Neural cell (in vitro differentiated cells): ENCODE measurements around the gene CXCR3. TPM values are rescaled to one million over a fixed set of nuclear protein-coding genes. Genes with fewer than 3 reads are reported as not detected.
"Not testable (repeated sequence)": the region's sequence is repeated elsewhere in the genome, so short reads cannot be mapped to it uniquely, and the experiment has no call there.

Experiments used
- H2AFZ ChIP-seq: fragments of 200-600, 300-800 bp; sonication (generic), shearing (Covaris generic); 2 replicates; pipeline ENCODE4 v1.6.0; 2014; ENCODE audit warnings: low read depth, mild to moderate bottlenecking, antibody characterized with exemption, low read length, moderate library complexity
- H3F3A ChIP-seq: fragments of 200-600 bp; shearing (Covaris generic); 2 replicates; pipeline ENCODE4 v1.6.1; 2016; ENCODE audit warnings: mild to moderate bottlenecking, moderate library complexity, mixed read lengths, antibody characterized with exemption, low read length; ENCODE audit not compliant: insufficient read depth, poor library complexity, severe bottlenecking
- H3K27ac ChIP-seq: fragments of 200-600, 300-800 bp; sonication (generic), shearing (Covaris generic); 2 replicates; pipeline ENCODE4 v1.5.1; 2014; ENCODE audit warnings: mild to moderate bottlenecking, low read length, moderate library complexity
- H3K27me3 ChIP-seq: fragments of 300-800, 200-600 bp; sonication (generic), shearing (Covaris generic); 2 replicates; pipeline ENCODE4 v1.6.0; 2014; ENCODE audit warnings: mild to moderate bottlenecking, low read depth, low read length, moderate library complexity; ENCODE audit not compliant: insufficient read depth
- H3K36me3 ChIP-seq: fragments of 300-800, 200-600 bp; sonication (generic), shearing (Covaris generic); 2 replicates; pipeline ENCODE4 v1.5.1; 2014; ENCODE audit warnings: mild to moderate bottlenecking, antibody characterized with exemption, low read length, moderate library complexity; ENCODE audit not compliant: insufficient read depth
- H3K4me2 ChIP-seq: fragments of 300-800, 200-600 bp; sonication (generic), shearing (Covaris generic); 2 replicates; pipeline ENCODE4 v1.6.0; 2014; ENCODE audit warnings: mild to moderate bottlenecking, low read length
- H3K4me3 ChIP-seq: fragments of 300-800, 200-600 bp; sonication (generic), shearing (Covaris generic); 2 replicates; pipeline ENCODE4 v1.5.1; 2014; ENCODE audit warnings: mild to moderate bottlenecking, low read length, moderate library complexity
- H3K79me2 ChIP-seq: fragments of 200-600 bp; shearing (Covaris generic); replicated peaks from 2 replicates; pipeline ENCODE4 v1.6.0; 2014; ENCODE audit warnings: mild to moderate bottlenecking, low read length, moderate library complexity; ENCODE audit not compliant: insufficient read depth
- H3K9ac ChIP-seq: fragments of 300-800, 200-600 bp; sonication (generic), shearing (Covaris generic); 2 replicates; pipeline ENCODE4 v1.6.1; 2016; ENCODE audit warnings: mild to moderate bottlenecking, low read length, mixed read lengths
- H3K9me2 ChIP-seq: fragments of 200-600 bp; shearing (Covaris generic); 2 replicates; pipeline ENCODE4 v1.6.1; 2016; ENCODE audit warnings: mild to moderate bottlenecking, low read length, mixed read lengths; ENCODE audit not compliant: insufficient read depth
- H3K9me3 ChIP-seq: fragments of 200-600, 300-800 bp; sonication (generic), shearing (Covaris generic); 2 replicates; pipeline ENCODE4 v1.6.1; 2016; ENCODE audit warnings: mild to moderate bottlenecking, mixed run types, low read length, moderate library complexity, mixed read lengths
- H4K20me1 ChIP-seq: fragments of 200-600 bp; shearing (Covaris generic); 2 replicates; pipeline ENCODE4 v1.6.1; 2016; ENCODE audit warnings: mild to moderate bottlenecking, mixed run types; ENCODE audit not compliant: insufficient read depth
- CTCF ChIP-seq: fragments of 450-650 bp; IDR thresholded peaks from 2 replicates; pipeline ENCODE4 v1.5.1; 2014; ENCODE audit warnings: antibody characterized with exemption, mild to moderate bottlenecking, moderate library complexity; ENCODE audit not compliant: poor library complexity, severe bottlenecking
- EP300 ChIP-seq: fragments of 450-650 bp; conservative IDR thresholded peaks from 2 replicates; pipeline ENCODE4 v1.6.1; 2014; ENCODE audit warnings: antibody characterized with exemption, mild to moderate bottlenecking, moderate library complexity; ENCODE audit not compliant: poor library complexity, severe bottlenecking
- EZH2 ChIP-seq: fragments of 200-600, 300-800 bp; shearing (Covaris generic), sonication (generic); IDR thresholded peaks from 2 replicates; pipeline ENCODE4 v1.6.1; 2014; ENCODE audit warnings: antibody characterized with exemption, low read length, borderline replicate concordance, mild to moderate bottlenecking; ENCODE audit not compliant: insufficient read depth, poor library complexity, severe bottlenecking
- MXI1 ChIP-seq: fragments of 450-650 bp; conservative IDR thresholded peaks from 2 replicates; pipeline ENCODE4 v1.6.1; 2014; ENCODE audit warnings: antibody characterized with exemption, mild to moderate bottlenecking; ENCODE audit not compliant: poor library complexity, severe bottlenecking
- POLR2AphosphoS5 ChIP-seq: IDR thresholded peaks from 2 replicates; pipeline ENCODE4 v1.6.1; 2012
- RAD21 ChIP-seq: fragments of 450-650 bp; conservative IDR thresholded peaks from 2 replicates; pipeline ENCODE4 v1.6.1; 2014; ENCODE audit warnings: antibody characterized with exemption, mild to moderate bottlenecking, moderate library complexity
- SMC3 ChIP-seq: fragments of 450-650 bp; conservative IDR thresholded peaks from 2 replicates; pipeline ENCODE4 v1.6.1; 2014; ENCODE audit warnings: antibody characterized with exemption, mild to moderate bottlenecking, moderate library complexity; ENCODE audit not compliant: poor library complexity
- TAF1 ChIP-seq: IDR thresholded peaks from 2 replicates; pipeline ENCODE4 v1.6.1; 2012; ENCODE audit warnings: low read depth
- polyA plus RNA-seq: library from polyadenylated mRNA; depleted of rRNA; stranded (reverse); fragments of >200 nt; gene quantifications from 2 replicates; pipeline ENCODE4 v1.2.3, GENCODE V29; 2014
- TF ChIP-seq, protein P1 (sequence below): IDR thresholded peaks from 2 replicates; pipeline ENCODE4 v1.6.1; 2012; ENCODE audit warnings: borderline replicate concordance

Gene CXCR3
- polyA plus RNA-seq, 1 donor from 2014 or later: not detected

DNA sequence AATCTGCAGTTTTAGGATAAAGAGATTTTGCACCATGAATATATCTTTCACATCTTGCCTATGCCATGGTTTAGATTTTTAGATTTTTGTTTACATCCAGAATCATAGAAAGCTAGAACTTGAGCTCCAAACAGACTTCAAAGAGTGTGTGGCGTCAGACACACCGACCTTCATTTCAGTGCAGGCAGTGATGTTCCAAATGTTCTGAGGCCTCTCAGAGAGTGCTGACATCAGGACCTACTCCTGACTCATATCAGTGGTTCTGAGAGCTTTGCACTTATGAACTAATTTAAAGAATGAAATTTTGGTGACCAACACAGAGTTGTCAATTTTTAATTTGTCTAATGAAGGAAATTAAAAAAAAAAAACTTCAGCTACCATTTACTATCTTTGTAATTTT is 18.3 kb downstream of the CXCR3 start:
- Histone ChIP-seq H3K79me2 (no peaks in the 10 kb centered on the region), H3K9me2 (no peaks in the 10 kb centered on the region), H3K4me3 (no peak overlapping the region), H2AFZ (no peak overlapping the region), H3K9me3 (no peaks in the 10 kb centered on the region), H3K36me3 (no peaks in the 10 kb centered on the region), H3K4me2 (no peak overlapping the region), H4K20me1 (no peaks in the 10 kb centered on the region), H3K9ac (no peak overlapping the region), H3F3A (no peaks in the 10 kb centered on the region), H3K27ac (no peak overlapping the region), H3K27me3 (no peaks in the 10 kb centered on the region)
- TF ChIP-seq RAD21 (no peak), EZH2 (no peak), SMC3 (no peak), TAF1 (no peak), POLR2AphosphoS5 (no peak), CTCF (no peak), EP300 (no peak), MXI1 (no peak)
- TF ChIP-seq, protein P1, sequence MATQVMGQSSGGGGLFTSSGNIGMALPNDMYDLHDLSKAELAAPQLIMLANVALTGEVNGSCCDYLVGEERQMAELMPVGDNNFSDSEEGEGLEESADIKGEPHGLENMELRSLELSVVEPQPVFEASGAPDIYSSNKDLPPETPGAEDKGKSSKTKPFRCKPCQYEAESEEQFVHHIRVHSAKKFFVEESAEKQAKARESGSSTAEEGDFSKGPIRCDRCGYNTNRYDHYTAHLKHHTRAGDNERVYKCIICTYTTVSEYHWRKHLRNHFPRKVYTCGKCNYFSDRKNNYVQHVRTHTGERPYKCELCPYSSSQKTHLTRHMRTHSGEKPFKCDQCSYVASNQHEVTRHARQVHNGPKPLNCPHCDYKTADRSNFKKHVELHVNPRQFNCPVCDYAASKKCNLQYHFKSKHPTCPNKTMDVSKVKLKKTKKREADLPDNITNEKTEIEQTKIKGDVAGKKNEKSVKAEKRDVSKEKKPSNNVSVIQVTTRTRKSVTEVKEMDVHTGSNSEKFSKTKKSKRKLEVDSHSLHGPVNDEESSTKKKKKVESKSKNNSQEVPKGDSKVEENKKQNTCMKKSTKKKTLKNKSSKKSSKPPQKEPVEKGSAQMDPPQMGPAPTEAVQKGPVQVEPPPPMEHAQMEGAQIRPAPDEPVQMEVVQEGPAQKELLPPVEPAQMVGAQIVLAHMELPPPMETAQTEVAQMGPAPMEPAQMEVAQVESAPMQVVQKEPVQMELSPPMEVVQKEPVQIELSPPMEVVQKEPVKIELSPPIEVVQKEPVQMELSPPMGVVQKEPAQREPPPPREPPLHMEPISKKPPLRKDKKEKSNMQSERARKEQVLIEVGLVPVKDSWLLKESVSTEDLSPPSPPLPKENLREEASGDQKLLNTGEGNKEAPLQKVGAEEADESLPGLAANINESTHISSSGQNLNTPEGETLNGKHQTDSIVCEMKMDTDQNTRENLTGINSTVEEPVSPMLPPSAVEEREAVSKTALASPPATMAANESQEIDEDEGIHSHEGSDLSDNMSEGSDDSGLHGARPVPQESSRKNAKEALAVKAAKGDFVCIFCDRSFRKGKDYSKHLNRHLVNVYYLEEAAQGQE: no peak

GRCh38 chrX:71593210-71593609 is 25.1 kb downstream of the CXCR3 start:
- not testable (repeated sequence) for H3K9me3 ChIP-seq, H3K36me3 ChIP-seq, H2AFZ ChIP-seq, H3K9ac ChIP-seq, H3K4me2 ChIP-seq, H3K4me3 ChIP-seq, H3F3A ChIP-seq, H3K9me2 ChIP-seq, H4K20me1 ChIP-seq, H3K27ac ChIP-seq, H3K79me2 ChIP-seq, H3K27me3 ChIP-seq

DNA sequence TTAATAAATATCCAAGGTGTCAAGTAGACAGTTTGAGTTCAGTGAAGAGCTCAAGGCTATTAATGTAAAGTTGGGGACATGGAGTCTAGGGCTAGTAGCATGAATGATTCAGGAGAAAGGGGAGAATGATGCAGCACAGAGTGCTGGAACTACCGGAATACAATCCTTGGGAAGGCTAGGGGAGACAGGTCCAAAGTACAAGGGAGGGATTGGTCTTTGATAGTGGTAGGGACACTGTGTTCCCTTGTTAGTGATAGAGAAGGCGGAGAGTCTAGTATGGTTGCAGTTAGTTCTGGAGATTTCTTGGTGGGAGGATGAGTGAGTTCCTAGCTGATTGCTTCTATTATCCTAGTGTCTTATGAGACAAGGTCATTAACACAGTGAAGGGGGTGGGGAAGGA is 31.4 kb downstream of the CXCR3 start:
- H3K4me3 ChIP-seq: no peak overlapping the region
- no peak overlapping the region for H2AFZ ChIP-seq
- no peak overlapping the region for H3K4me2 ChIP-seq
- no peaks in the 10 kb centered on the region for H4K20me1 ChIP-seq
- H3F3A ChIP-seq: no peaks in the 10 kb centered on the region
- TF ChIP-seq RAD21 (no peak), EP300 (no peak), SMC3 (no peak), EZH2 (no peak), MXI1 (no peak), TAF1 (no peak), CTCF (no peak), POLR2AphosphoS5 (no peak)
- TF ChIP-seq, protein P1: no peak
- H3K27ac ChIP-seq: no peak overlapping the region
- H3K9me2 ChIP-seq: no peaks in the 10 kb centered on the region
- H3K27me3 ChIP-seq: no peaks in the 10 kb centered on the region
- H3K9ac ChIP-seq: no peak overlapping the region
- H3K9me3 ChIP-seq: no peaks in the 10 kb centered on the region
- H3K79me2 ChIP-seq: no peaks in the 10 kb centered on the region
- H3K36me3 ChIP-seq: no peaks in the 10 kb centered on the region
